GM12864 (cell line): ENCODE results near the gene XRRA1.

Experiments used
- DNase-seq: peaks from one replicate; pipeline ENCODE4 v3.0.0-alpha.2; 2011; ENCODE audit warnings: low read depth
- H3K4me3 ChIP-seq: 2 replicates; pipeline ENCODE4 v1.5.1; 2011; ENCODE audit warnings: mild to moderate bottlenecking, low read depth, low read length, control low read depth
- TF ChIP-seq, protein P1 (sequence below): IDR thresholded peaks from 2 replicates; pipeline ENCODE4 v1.5.1; 2011; ENCODE audit warnings: low read depth, mild to moderate bottlenecking, moderate library complexity, low read length, control low read depth, inconsistent platforms; ENCODE audit errors: missing control alignments

XRRA1 gene

DNA sequence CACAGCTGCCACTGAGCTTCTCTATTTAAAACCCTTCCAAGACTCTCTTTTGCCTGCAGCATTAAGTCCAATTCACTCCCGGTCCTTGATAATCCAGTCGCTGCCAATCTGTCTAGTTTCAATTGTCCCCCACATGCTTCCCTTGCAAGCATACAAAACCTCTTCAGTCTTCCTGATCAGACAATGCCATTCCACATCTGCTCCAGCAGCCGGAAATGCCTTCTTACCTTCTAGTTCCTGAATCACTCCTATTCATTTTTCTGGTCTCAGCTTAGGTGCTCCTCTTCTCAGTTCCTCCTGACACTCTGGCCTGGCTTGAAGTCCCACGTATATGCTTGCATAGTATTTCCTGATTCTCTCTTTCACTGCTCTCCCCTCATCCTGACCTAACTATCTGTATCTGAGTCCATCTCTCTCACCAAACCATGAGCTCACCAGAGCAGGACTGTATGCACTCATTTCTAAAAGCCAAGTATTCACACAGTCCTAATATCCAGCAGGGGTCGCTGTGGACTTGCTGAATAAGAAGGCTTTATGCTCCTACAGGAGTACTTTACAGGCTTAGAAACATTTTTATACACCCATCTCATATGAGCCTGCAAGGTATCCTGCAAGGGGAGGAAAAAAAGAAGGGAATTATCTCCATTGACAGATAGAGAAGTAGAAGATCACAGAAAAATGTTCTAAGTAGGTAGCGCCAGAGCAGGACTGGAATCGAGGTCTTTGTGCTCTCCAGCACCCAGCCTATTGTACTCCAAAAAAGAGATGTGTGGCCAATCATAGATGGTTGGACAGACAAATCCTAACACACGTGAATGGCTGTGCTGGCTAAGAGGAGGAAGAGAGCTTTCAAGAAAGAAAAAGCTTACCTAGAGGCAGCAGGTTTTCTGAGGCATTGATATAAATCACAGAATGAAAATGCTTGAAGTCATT, 19.2 kb downstream of the XRRA1 start:
- H3K4me3 ChIP-seq: no peak overlapping the region
- DNase-seq: peak; percentile 83
- TF ChIP-seq, protein P1, sequence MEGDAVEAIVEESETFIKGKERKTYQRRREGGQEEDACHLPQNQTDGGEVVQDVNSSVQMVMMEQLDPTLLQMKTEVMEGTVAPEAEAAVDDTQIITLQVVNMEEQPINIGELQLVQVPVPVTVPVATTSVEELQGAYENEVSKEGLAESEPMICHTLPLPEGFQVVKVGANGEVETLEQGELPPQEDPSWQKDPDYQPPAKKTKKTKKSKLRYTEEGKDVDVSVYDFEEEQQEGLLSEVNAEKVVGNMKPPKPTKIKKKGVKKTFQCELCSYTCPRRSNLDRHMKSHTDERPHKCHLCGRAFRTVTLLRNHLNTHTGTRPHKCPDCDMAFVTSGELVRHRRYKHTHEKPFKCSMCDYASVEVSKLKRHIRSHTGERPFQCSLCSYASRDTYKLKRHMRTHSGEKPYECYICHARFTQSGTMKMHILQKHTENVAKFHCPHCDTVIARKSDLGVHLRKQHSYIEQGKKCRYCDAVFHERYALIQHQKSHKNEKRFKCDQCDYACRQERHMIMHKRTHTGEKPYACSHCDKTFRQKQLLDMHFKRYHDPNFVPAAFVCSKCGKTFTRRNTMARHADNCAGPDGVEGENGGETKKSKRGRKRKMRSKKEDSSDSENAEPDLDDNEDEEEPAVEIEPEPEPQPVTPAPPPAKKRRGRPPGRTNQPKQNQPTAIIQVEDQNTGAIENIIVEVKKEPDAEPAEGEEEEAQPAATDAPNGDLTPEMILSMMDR: peak; percentile 80

DNA sequence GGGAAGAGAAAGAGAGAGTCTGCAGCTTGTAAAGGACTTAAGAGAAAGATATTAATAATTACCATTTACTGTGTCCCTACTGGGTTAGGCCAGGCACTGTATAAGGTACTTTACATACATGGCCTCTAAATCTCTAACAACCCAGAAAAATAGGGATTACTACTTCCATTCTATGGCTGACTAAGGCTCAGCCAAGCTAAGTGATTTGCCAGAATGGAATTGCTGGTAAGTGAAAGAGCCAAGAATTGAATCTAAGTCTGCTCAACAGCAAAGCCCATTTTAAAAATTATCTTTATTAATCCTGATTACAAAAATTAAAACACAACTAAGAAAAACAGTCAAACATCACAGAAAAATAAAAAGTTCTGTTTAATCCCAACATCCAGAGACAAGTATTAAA, 21.4 kb downstream of the XRRA1 start:
- TF ChIP-seq, protein P1: no peak
- no peak for DNase-seq
- no peak overlapping the region for H3K4me3 ChIP-seq

DNA sequence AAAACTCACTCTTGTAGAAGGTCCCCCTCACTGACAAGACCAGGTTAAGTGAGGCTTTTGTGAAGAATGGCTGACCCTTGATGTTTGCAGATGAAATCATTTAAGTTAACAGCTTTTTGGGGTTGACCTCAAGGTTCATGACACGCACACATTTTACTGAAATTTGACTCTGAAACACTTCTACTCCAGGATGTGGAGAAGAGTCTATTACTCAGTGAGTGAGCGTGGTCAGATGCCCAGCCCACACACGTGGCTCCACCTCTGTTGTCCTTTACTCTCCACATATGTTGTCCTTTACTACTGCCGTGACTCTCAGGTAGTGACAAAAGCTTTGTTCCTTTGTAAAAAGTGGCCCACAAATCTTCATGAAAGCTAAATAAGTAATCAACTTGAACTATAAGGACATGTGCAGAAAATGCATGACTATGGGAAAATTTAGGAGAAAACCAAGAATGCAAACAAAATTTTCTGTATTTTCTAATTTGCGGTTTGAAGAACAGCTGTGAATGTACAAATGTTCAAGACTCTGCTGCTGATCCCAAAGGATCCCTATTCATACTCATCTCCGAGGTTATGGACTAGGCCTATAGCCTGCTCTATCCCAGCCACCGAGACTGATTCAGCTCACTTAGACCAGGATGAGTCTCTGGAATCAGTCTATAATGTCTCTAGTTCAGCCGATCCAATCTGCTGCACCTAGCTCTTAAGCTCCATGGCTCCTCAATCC, 22.4 kb downstream of the XRRA1 start:
- DNase-seq: no peak
- H3K4me3 ChIP-seq: no peak overlapping the region
- TF ChIP-seq, protein P1: no peak

DNA sequence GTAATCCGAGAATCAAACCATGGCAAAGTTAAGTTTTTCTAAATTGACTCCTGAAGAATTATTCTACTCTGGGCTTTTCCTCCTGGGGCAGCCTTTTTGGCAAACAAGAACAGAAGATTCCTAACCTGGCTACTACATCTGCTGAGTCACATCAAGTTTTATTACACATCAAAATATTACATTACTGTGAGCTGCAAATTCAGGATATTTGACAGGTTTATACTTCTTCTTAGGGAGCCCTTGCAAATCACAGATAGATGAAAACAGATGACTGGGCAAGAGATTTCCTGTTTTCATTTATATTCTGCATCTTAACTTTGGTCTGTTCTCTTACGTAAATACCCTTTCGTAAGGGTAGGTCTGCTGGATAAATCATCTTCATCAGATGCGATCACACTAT, 23.6 kb downstream of the XRRA1 start:
- H3K4me3 ChIP-seq: no peak overlapping the region
- TF ChIP-seq, protein P1: no peak
- DNase-seq: no peak

DNA sequence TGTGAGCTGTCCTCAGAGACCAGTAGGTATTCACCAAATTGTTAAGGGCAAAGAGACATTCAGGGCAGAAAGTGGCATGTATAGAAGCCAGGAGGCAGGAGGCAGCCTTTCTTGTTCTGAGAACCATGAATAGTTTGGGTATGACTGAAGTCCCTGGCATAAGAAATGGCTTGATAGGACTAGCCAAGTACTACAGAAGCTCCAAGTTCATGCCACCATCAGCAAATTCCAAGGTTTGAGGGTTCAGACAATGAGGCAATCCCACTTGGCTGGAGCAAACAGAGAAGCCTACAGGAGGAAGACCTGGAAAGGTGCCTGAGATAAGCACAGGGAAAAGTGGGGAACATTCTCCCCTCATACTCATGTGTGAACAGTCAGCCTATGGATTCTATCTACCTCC, 25.8 kb downstream of the XRRA1 start:
- DNase-seq: no peak
- TF ChIP-seq, protein P1: no peak

DNA sequence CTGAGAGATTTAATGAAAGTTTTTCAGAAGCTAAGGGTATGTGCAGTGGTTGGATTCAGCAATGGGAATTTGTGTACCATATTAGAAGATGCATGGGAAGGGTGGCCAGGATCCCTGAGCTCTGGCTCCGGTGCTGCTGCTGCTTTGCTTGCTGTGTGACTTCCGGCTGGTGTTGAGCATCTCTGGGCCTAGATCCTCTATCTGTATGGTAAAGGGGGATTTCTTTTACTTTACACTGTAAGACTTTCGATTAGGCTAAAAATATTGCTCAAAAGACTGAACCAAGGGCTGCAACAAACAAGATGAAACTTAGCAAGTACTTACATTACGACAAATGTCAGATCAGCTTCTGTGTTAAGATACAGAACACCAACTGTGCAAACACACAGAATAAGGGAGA, 39.1 kb downstream of the XRRA1 start:
- H3K4me3 ChIP-seq: no peak overlapping the region
- TF ChIP-seq, protein P1: no peak
- DNase-seq: peak; percentile 21

More for the DNA sequence above, 25.8 kb downstream of the XRRA1 start:
- H3K4me3 ChIP-seq: no peak overlapping the region
